ENCODE measurements around the gene PNMA6E. TPM values are rescaled to one million over a fixed set of nuclear protein-coding genes. Genes with fewer than 3 reads are reported as not detected.

Gene PNMA6E
- total and polyA plus RNA-seq, 2 of the 13 experiments (the other 11 are each of a cell fraction or from before 2014, with no cell fraction given): not detected

DNA sequence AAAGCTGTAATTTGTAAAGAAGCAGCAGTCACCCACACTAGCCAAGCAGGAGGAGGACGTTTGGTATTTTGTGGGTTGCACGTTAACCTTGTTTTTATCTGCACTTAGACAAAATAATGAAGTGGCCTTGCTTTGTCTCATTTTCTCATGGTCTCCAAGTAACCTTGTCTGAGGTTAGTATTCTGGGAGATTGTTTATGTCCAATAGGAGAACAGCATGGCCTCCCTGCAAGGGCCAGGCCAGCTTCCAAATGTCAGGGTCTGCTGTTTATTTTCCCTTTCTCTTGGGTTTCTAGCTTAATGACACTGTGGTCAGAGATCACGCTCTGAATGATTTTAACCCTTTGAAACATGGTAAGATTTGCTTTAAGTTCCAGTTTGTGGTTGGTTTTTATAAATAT, 29.9 kb downstream of the PNMA6E start:
- BruUV-seq (replicated peaks): no TSS peak
- ATAC-seq (no peak), DNase-seq (ENCODE audit: low spot score) (no peak), FAIRE-seq (no peak)
- Histone ChIP-seq H4K20me1 (ENCODE audit: insufficient read depth, low read length) (no peaks in the 10 kb centered on the region), H3K27ac (ENCODE audit: extremely low read length, insufficient read depth, low read length) (no peak overlapping the region), H3K36me3 (replicated peaks in 1 of 2; ENCODE audit: control insufficient read depth in 1 of 2, insufficient read depth in 2 of 2, low read length in 2 of 2) (no peaks in the 10 kb centered on the region), H3K4me3 (replicated peaks in 1 of 3; ENCODE audit: insufficient read depth in 1 of 3, low read depth in 2 of 3, low read length in 3 of 3) (no peak overlapping the region), H3K79me2 (ENCODE audit: insufficient read depth, low read length) (no peaks in the 10 kb centered on the region), H3K4me2 (ENCODE audit: low read depth, low read length) (no peak overlapping the region), H3K4me1 (ENCODE audit: insufficient read depth, low read length) (no peaks in the 10 kb centered on the region), H3K9me3 (ENCODE audit: low read length) (no peaks in the 10 kb centered on the region), H2AFZ (ENCODE audit: low read length) (no peak overlapping the region), H3K27me3 (ENCODE audit: control insufficient read depth in 1 of 2, insufficient read depth in 2 of 2, low read length in 2 of 2) (no peaks in the 10 kb centered on the region), H3K9ac (ENCODE audit: insufficient read depth, low read depth, low read length) (no peak overlapping the region)
- CTCF ChIA-PET (ENCODE audit: low intra/inter-chr PET ratio, low total read pairs): no interaction called here
- intact Hi-C loops (cut with micrococcal nuclease; ENCODE audit: unreplicated experiment): no loop called here
- POLR2A ChIA-PET: no interaction called here
- in situ Hi-C loops (cut with HindIII; ENCODE audit: extremely low pct_ligation_motif_present, low pct_unique_long_range_greater_than_20kb): no loop called here
- TF ChIP-seq ZFP90 (CRISPR knock-in tag; IDR thresholded peaks at IDR 0.05; ENCODE audit: borderline replicate concordance): no peak
- TF ChIP-seq, protein P1, sequence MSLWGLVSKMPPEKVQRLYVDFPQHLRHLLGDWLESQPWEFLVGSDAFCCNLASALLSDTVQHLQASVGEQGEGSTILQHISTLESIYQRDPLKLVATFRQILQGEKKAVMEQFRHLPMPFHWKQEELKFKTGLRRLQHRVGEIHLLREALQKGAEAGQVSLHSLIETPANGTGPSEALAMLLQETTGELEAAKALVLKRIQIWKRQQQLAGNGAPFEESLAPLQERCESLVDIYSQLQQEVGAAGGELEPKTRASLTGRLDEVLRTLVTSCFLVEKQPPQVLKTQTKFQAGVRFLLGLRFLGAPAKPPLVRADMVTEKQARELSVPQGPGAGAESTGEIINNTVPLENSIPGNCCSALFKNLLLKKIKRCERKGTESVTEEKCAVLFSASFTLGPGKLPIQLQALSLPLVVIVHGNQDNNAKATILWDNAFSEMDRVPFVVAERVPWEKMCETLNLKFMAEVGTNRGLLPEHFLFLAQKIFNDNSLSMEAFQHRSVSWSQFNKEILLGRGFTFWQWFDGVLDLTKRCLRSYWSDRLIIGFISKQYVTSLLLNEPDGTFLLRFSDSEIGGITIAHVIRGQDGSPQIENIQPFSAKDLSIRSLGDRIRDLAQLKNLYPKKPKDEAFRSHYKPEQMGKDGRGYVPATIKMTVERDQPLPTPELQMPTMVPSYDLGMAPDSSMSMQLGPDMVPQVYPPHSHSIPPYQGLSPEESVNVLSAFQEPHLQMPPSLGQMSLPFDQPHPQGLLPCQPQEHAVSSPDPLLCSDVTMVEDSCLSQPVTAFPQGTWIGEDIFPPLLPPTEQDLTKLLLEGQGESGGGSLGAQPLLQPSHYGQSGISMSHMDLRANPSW (CRISPR knock-in tag; IDR thresholded peaks at IDR 0.05; ENCODE audit: borderline replicate concordance): no peak
- TF ChIP-seq ARNTL (CRISPR knock-in tag; IDR thresholded peaks at IDR 0.05): no peak
- TF ChIP-seq ZNF225 (CRISPR knock-in tag; IDR thresholded peaks at IDR 0.05): no peak
- no peak for TF ChIP-seq SAP130 (CRISPR knock-in tag; IDR thresholded peaks at IDR 0.05; ENCODE audit: low read depth)
- TF ChIP-seq MTF2 (CRISPR knock-in tag; IDR thresholded peaks at IDR 0.05; ENCODE audit: borderline replicate concordance): no peak
- TF ChIP-seq ZNF678 (CRISPR knock-in tag; IDR thresholded peaks at IDR 0.05): no peak
- TF ChIP-seq HNRNPL (IDR thresholded peaks at IDR 0.05; ENCODE audit: low read depth, low read length): no peak
- no peak for TF ChIP-seq MTF1 (CRISPR knock-in tag; IDR thresholded peaks at IDR 0.05)
- no peak for TF ChIP-seq ZNF775 (CRISPR knock-in tag; IDR thresholded peaks at IDR 0.05; ENCODE audit: borderline replicate concordance)
- TF ChIP-seq, protein P2, sequence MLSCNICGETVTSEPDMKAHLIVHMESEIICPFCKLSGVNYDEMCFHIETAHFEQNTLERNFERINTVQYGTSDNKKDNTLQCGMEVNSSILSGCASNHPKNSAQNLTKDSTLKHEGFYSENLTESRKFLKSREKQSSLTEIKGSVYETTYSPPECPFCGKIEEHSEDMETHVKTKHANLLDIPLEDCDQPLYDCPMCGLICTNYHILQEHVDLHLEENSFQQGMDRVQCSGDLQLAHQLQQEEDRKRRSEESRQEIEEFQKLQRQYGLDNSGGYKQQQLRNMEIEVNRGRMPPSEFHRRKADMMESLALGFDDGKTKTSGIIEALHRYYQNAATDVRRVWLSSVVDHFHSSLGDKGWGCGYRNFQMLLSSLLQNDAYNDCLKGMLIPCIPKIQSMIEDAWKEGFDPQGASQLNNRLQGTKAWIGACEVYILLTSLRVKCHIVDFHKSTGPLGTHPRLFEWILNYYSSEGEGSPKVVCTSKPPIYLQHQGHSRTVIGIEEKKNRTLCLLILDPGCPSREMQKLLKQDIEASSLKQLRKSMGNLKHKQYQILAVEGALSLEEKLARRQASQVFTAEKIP (CRISPR knock-in tag; IDR thresholded peaks at IDR 0.05; ENCODE audit: borderline replicate concordance): no peak
- no peak for TF ChIP-seq AGO2 (optimal IDR thresholded peaks at IDR 0.05; ENCODE audit: low read depth, low read length)
- TF ChIP-seq ZKSCAN1 (IDR thresholded peaks at IDR 0.05; ENCODE audit: low read length): no peak
- no peak for TF ChIP-seq ZBTB20 (CRISPR knock-in tag; IDR thresholded peaks at IDR 0.05; ENCODE audit: borderline replicate concordance, low read depth)
- TF ChIP-seq ZNF12 (CRISPR knock-in tag; IDR thresholded peaks at IDR 0.05): no peak
- WGBS (ENCODE audit: low lambda C conversion rate): 0% methylated on average over 3 of the region's 3 CpGs

Measured in HepG2 (cell line).